ENCODE measurements around the gene BCL2L2.

Gene BCL2L2

GRCh38 chr14:23285530-23286019, 21.1 kb upstream of the BCL2L2 start:
- H3K9ac ChIP-seq (ENCODE audit: low read depth in 1 of 2, low read length in 2 of 2): peak overlapping the region; percentile 85 to 92
- peak overlapping the region; percentile 86 to 96 for H3K27ac ChIP-seq (ENCODE audit: low read depth in 2 of 2, low read length in 2 of 2)
- H3K4me3 ChIP-seq (ENCODE audit: low read length in 2 of 2): peak overlapping the region; percentile 76 to 94
- H3K4me1 ChIP-seq (ENCODE audit: control insufficient read depth in 2 of 2, insufficient read depth in 2 of 2, low read length in 2 of 2): peaks cover 10 to 17% of the 10 kb centered on the region in 2 donors
- H3K27me3 ChIP-seq (ENCODE audit: control insufficient read depth in 2 of 2, insufficient read depth in 2 of 2, low read length in 2 of 2): no peaks in the 10 kb centered on the region
- no peaks in the 10 kb centered on the region for H3K9me3 ChIP-seq (ENCODE audit: control insufficient read depth in 2 of 2, low read length in 2 of 2)
- no peaks in the 10 kb centered on the region for H3K36me3 ChIP-seq (ENCODE audit: control insufficient read depth in 2 of 2, insufficient read depth in 2 of 2, low read length in 2 of 2)

GRCh38 chr14:23286020-23286901, 20.4 kb upstream of the BCL2L2 start, which contains the start of gene HOMEZ:
Gene HOMEZ, minus strand, starts transcription at chr14:23286132. Its CDS starts 180 bp downstream, at chr14:23285952.
- Histone ChIP-seq H3K27ac (ENCODE audit: low read depth in 2 of 2, low read length in 2 of 2) (peak within 1 kb of the TSS; percentile 90 to 96), H3K9me3 (ENCODE audit: control insufficient read depth in 2 of 2, low read length in 2 of 2) (no peaks in the 10 kb centered on the region), H3K4me1 (ENCODE audit: control insufficient read depth in 2 of 2, insufficient read depth in 2 of 2, low read length in 2 of 2) (peaks cover 10 to 17% of the 10 kb centered on the region in 2 donors), H3K27me3 (ENCODE audit: control insufficient read depth in 2 of 2, insufficient read depth in 2 of 2, low read length in 2 of 2) (no peaks in the 10 kb centered on the region), H3K9ac (ENCODE audit: low read depth in 1 of 2, low read length in 2 of 2) (peak within 1 kb of the TSS; percentile 85 to 94), H3K36me3 (ENCODE audit: control insufficient read depth in 2 of 2, insufficient read depth in 2 of 2, low read length in 2 of 2) (no peaks in the 10 kb centered on the region), H3K4me3 (ENCODE audit: low read length in 2 of 2) (peak within 1 kb of the TSS; percentile 76 to 94)

- H3K27me3 ChIP-seq (ENCODE audit: control insufficient read depth in 2 of 2, insufficient read depth in 2 of 2, low read length in 2 of 2): no peaks in the 10 kb centered on the region
- peaks cover 10 to 17% of the 10 kb centered on the region in 2 donors for H3K4me1 ChIP-seq (ENCODE audit: control insufficient read depth in 2 of 2, insufficient read depth in 2 of 2, low read length in 2 of 2)
- H3K36me3 ChIP-seq (ENCODE audit: control insufficient read depth in 2 of 2, insufficient read depth in 2 of 2, low read length in 2 of 2): no peaks in the 10 kb centered on the region
- peak overlapping the region; percentile 76 to 91 for H3K4me3 ChIP-seq (ENCODE audit: low read length in 2 of 2)
- peak overlapping the region; percentile 90 to 96 for H3K27ac ChIP-seq (ENCODE audit: low read depth in 2 of 2, low read length in 2 of 2)
- H3K9ac ChIP-seq (ENCODE audit: low read depth in 1 of 2, low read length in 2 of 2): peak overlapping the region; percentile 85 to 94
- no peaks in the 10 kb centered on the region for H3K9me3 ChIP-seq (ENCODE audit: control insufficient read depth in 2 of 2, low read length in 2 of 2)
These were observed 19.6 kb upstream of the BCL2L2 start for GRCh38 chr14:23286902-23287479.

GRCh38 chr14:23294734-23295561, 11.7 kb upstream of the BCL2L2 start:
- H3K4me3 ChIP-seq (ENCODE audit: low read length in 2 of 2): peak overlapping the region in 1 of 2 donors; percentile 14
- H3K9ac ChIP-seq (ENCODE audit: low read depth in 1 of 2, low read length in 2 of 2): no peak overlapping the region
- no peak overlapping the region for H3K27ac ChIP-seq (ENCODE audit: low read depth in 2 of 2, low read length in 2 of 2)

GRCh38 chr14:23296012-23296777, 10.4 kb upstream of the BCL2L2 start:
- H3K4me1 ChIP-seq (ENCODE audit: control insufficient read depth in 2 of 2, insufficient read depth in 2 of 2, low read length in 2 of 2): peaks cover 14 to 16% of the 10 kb centered on the region in 2 donors
- no peak overlapping the region for H3K4me3 ChIP-seq (ENCODE audit: low read length in 2 of 2)
- H3K9ac ChIP-seq (ENCODE audit: low read depth in 1 of 2, low read length in 2 of 2): no peak overlapping the region

More at GRCh38 chr14:23294734-23295561, 11.7 kb upstream of the BCL2L2 start:
- peaks cover 0 to 16% of the 10 kb centered on the region in 2 donors for H3K36me3 ChIP-seq (ENCODE audit: control insufficient read depth in 2 of 2, insufficient read depth in 2 of 2, low read length in 2 of 2)
- H3K27me3 ChIP-seq (ENCODE audit: control insufficient read depth in 2 of 2, insufficient read depth in 2 of 2, low read length in 2 of 2): no peaks in the 10 kb centered on the region
- peaks cover 5 to 6% of the 10 kb centered on the region in 2 donors for H3K4me1 ChIP-seq (ENCODE audit: control insufficient read depth in 2 of 2, insufficient read depth in 2 of 2, low read length in 2 of 2)
- no peaks in the 10 kb centered on the region for H3K9me3 ChIP-seq (ENCODE audit: control insufficient read depth in 2 of 2, low read length in 2 of 2)

GRCh38 chr14:23297096-23297495, 9.5 kb upstream of the BCL2L2 start:
- Histone ChIP-seq H3K4me1 (ENCODE audit: control insufficient read depth in 2 of 2, insufficient read depth in 2 of 2, low read length in 2 of 2) (peaks cover 14 to 16% of the 10 kb centered on the region in 2 donors), H3K36me3 (ENCODE audit: control insufficient read depth in 2 of 2, insufficient read depth in 2 of 2, low read length in 2 of 2) (peaks cover 0 to 16% of the 10 kb centered on the region in 2 donors), H3K27ac (ENCODE audit: low read depth in 2 of 2, low read length in 2 of 2) (no peak overlapping the region), H3K9ac (ENCODE audit: low read depth in 1 of 2, low read length in 2 of 2) (no peak overlapping the region), H3K4me3 (ENCODE audit: low read length in 2 of 2) (no peak overlapping the region), H3K9me3 (ENCODE audit: control insufficient read depth in 2 of 2, low read length in 2 of 2) (no peaks in the 10 kb centered on the region), H3K27me3 (ENCODE audit: control insufficient read depth in 2 of 2, insufficient read depth in 2 of 2, low read length in 2 of 2) (no peaks in the 10 kb centered on the region)

More at GRCh38 chr14:23296012-23296777, 10.4 kb upstream of the BCL2L2 start:
- Histone ChIP-seq H3K9me3 (ENCODE audit: control insufficient read depth in 2 of 2, low read length in 2 of 2) (no peaks in the 10 kb centered on the region), H3K27me3 (ENCODE audit: control insufficient read depth in 2 of 2, insufficient read depth in 2 of 2, low read length in 2 of 2) (no peaks in the 10 kb centered on the region), H3K36me3 (ENCODE audit: control insufficient read depth in 2 of 2, insufficient read depth in 2 of 2, low read length in 2 of 2) (peaks cover 0 to 16% of the 10 kb centered on the region in 2 donors), H3K27ac (ENCODE audit: low read depth in 2 of 2, low read length in 2 of 2) (no peak overlapping the region)

GRCh38 chr14:23297611-23298277, 8.9 kb upstream of the BCL2L2 start:
- Histone ChIP-seq H3K36me3 (ENCODE audit: control insufficient read depth in 2 of 2, insufficient read depth in 2 of 2, low read length in 2 of 2) (peaks cover 0 to 16% of the 10 kb centered on the region in 2 donors), H3K4me1 (ENCODE audit: control insufficient read depth in 2 of 2, insufficient read depth in 2 of 2, low read length in 2 of 2) (peaks cover 18 to 20% of the 10 kb centered on the region in 2 donors), H3K27me3 (ENCODE audit: control insufficient read depth in 2 of 2, insufficient read depth in 2 of 2, low read length in 2 of 2) (no peaks in the 10 kb centered on the region), H3K4me3 (ENCODE audit: low read length in 2 of 2) (no peak overlapping the region), H3K9ac (ENCODE audit: low read depth in 1 of 2, low read length in 2 of 2) (no peak overlapping the region), H3K27ac (ENCODE audit: low read depth in 2 of 2, low read length in 2 of 2) (no peak overlapping the region), H3K9me3 (ENCODE audit: control insufficient read depth in 2 of 2, low read length in 2 of 2) (no peaks in the 10 kb centered on the region)

GRCh38 chr14:23299211-23299957, 7.2 kb upstream of the BCL2L2 start:
- Histone ChIP-seq H3K27ac (ENCODE audit: low read depth in 2 of 2, low read length in 2 of 2) (no peak overlapping the region), H3K27me3 (ENCODE audit: control insufficient read depth in 2 of 2, insufficient read depth in 2 of 2, low read length in 2 of 2) (no peaks in the 10 kb centered on the region), H3K36me3 (ENCODE audit: control insufficient read depth in 2 of 2, insufficient read depth in 2 of 2, low read length in 2 of 2) (peaks cover 0 to 16% of the 10 kb centered on the region in 2 donors), H3K4me3 (ENCODE audit: low read length in 2 of 2) (no peak overlapping the region), H3K4me1 (ENCODE audit: control insufficient read depth in 2 of 2, insufficient read depth in 2 of 2, low read length in 2 of 2) (peaks cover 21 to 25% of the 10 kb centered on the region in 2 donors), H3K9me3 (ENCODE audit: control insufficient read depth in 2 of 2, low read length in 2 of 2) (no peaks in the 10 kb centered on the region), H3K9ac (ENCODE audit: low read depth in 1 of 2, low read length in 2 of 2) (no peak overlapping the region)

Measured in mucosa of rectum (tissue), 2 donors.